Smooth muscle cell (in vitro differentiated cells): Measurements from ENCODE around the gene PES1. TPM values are rescaled to one million over a fixed set of nuclear protein-coding genes. Genes with fewer than 3 reads are reported as not detected.
"Not testable (repeated sequence)": the region's sequence is repeated elsewhere in the genome, so short reads cannot be mapped to it uniquely, and the experiment has no call there.

Experiments used
- DNase-seq: peaks from one replicate; lab custom pipeline; 2025; ENCODE audit not compliant: unreplicated experiment; lab: John Stamatoyannopoulos, UW
- H2AFZ ChIP-seq: fragments of 200-600 bp; sonication (generic); 2 replicates; pipeline ENCODE4 v1.6.0; 2016; ENCODE audit warnings: antibody characterized with exemption, low read depth, mild to moderate bottlenecking
- H3F3A ChIP-seq: fragments of 200-600 bp; sonication (generic); 2 replicates; pipeline ENCODE4 v1.6.0; 2017; ENCODE audit warnings: antibody characterized with exemption, low read depth
- H3K27ac ChIP-seq: fragments of 200-600 bp; sonication (generic); 2 replicates; pipeline ENCODE4 v1.5.1; 2016; ENCODE audit warnings: low read depth, mild to moderate bottlenecking
- H3K27me3 ChIP-seq: fragments of 200-600 bp; sonication (generic); 2 replicates; pipeline ENCODE4 v1.6.1; 2016; ENCODE audit warnings: low read depth, mild to moderate bottlenecking
- H3K36me3 ChIP-seq: fragments of 200-600 bp; sonication (generic); 2 replicates; pipeline ENCODE4 v1.5.1; 2016; ENCODE audit warnings: low read depth
- H3K4me1 ChIP-seq: fragments of 200-600 bp; sonication (generic); 2 replicates; pipeline ENCODE4 v1.5.1; 2016; ENCODE audit warnings: low read depth
- H3K4me2 ChIP-seq: fragments of 200-600 bp; sonication (generic); 2 replicates; pipeline ENCODE4 v1.6.0; 2016; ENCODE audit warnings: mild to moderate bottlenecking
- H3K4me3 ChIP-seq: fragments of 200-600 bp; sonication (generic); 2 replicates; pipeline ENCODE4 v1.5.1; 2016; ENCODE audit warnings: mild to moderate bottlenecking
- H3K79me2 ChIP-seq: fragments of 200-600 bp; sonication (generic); 2 replicates; pipeline ENCODE4 v1.6.0; 2016; ENCODE audit warnings: low read depth, mild to moderate bottlenecking
- H3K9ac ChIP-seq: fragments of 200-600 bp; sonication (generic); 2 replicates; pipeline ENCODE4 v1.6.0; 2016; ENCODE audit warnings: low read depth
- H3K9me3 ChIP-seq: fragments of 200-600 bp; sonication (generic); replicated peaks from 2 replicates; pipeline ENCODE4 v1.5.1; 2016; ENCODE audit warnings: low read depth
- H4K20me1 ChIP-seq: fragments of 200-600 bp; sonication (generic); 2 replicates; pipeline ENCODE4 v1.6.0; 2016; ENCODE audit warnings: low read depth
- WGBS: methylation state at CpG from one replicate; pipeline ENCODE4 v1.1.7; 2016; ENCODE audit warnings: low lambda C conversion rate; 5-methylcytosine and 5-hydroxymethylcytosine counted together
- polyA plus RNA-seq: library from polyadenylated mRNA; unstranded; fragments of >200 nt; fragmentation: Nextera tagmentation; extraction: Ambion mirVana; gene quantifications from 2 replicates; pipeline ENCODE4 v1.2.1, GENCODE V29; 2016
- total RNA-seq: library from RNA; depleted of rRNA; stranded (reverse); fragments of >200 nt; gene quantifications from 2 replicates; pipeline ENCODE4 v1.2.3, GENCODE V29; 2014
- TF ChIP-seq, protein P1 (sequence below): fragments of 200-600 bp; sonication (generic); IDR thresholded peaks from 2 replicates; pipeline ENCODE4 v1.5.1; 2017; ENCODE audit warnings: borderline replicate concordance, mild to moderate bottlenecking, antibody characterized with exemption; ENCODE audit not compliant: insufficient read depth, poor library complexity, severe bottlenecking

PES1 gene
- total and polyA plus RNA-seq, 2 experiments from 2014 or later: 35.6 to 59.4 TPM

DNA sequence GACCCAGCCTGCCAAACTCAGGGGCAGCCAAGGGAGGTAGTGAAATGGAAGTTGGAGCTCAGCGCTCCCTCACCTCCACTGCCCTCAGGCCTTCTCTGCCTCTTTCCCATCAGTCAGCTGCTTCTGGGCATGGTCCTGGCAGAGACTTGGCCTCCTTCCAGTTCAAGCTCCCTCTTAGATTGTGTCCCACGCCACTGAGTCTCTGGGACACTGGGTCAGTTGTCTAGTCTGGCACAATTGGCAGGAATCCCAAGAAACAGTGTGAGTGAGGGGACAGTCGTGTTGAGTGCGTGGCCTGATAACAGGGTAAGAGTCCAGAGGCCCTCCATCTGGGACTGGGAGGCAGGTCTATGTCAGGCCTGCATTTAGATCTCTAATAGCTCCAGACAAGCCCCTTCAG lies 36.8 kb upstream of the PES1 start:
- H3K4me1 ChIP-seq: no peaks in the 10 kb centered on the region
- no peaks in the 10 kb centered on the region for H3F3A ChIP-seq
- H4K20me1 ChIP-seq: no peaks in the 10 kb centered on the region
- TF ChIP-seq, protein P1, sequence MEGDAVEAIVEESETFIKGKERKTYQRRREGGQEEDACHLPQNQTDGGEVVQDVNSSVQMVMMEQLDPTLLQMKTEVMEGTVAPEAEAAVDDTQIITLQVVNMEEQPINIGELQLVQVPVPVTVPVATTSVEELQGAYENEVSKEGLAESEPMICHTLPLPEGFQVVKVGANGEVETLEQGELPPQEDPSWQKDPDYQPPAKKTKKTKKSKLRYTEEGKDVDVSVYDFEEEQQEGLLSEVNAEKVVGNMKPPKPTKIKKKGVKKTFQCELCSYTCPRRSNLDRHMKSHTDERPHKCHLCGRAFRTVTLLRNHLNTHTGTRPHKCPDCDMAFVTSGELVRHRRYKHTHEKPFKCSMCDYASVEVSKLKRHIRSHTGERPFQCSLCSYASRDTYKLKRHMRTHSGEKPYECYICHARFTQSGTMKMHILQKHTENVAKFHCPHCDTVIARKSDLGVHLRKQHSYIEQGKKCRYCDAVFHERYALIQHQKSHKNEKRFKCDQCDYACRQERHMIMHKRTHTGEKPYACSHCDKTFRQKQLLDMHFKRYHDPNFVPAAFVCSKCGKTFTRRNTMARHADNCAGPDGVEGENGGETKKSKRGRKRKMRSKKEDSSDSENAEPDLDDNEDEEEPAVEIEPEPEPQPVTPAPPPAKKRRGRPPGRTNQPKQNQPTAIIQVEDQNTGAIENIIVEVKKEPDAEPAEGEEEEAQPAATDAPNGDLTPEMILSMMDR: no peak
- H3K79me2 ChIP-seq: no peaks in the 10 kb centered on the region
- no peak overlapping the region for H2AFZ ChIP-seq
- H3K4me3 ChIP-seq: no peak overlapping the region
- no peak overlapping the region for H3K4me2 ChIP-seq
- H3K9me3 ChIP-seq: no peaks in the 10 kb centered on the region
- no peak overlapping the region for H3K9ac ChIP-seq
- no peak for DNase-seq
- 75% methylated on average over 4 of the region's 4 CpGs for WGBS
- H3K27me3 ChIP-seq: no peaks in the 10 kb centered on the region
- no peaks in the 10 kb centered on the region for H3K36me3 ChIP-seq
- no peak overlapping the region for H3K27ac ChIP-seq

DNA sequence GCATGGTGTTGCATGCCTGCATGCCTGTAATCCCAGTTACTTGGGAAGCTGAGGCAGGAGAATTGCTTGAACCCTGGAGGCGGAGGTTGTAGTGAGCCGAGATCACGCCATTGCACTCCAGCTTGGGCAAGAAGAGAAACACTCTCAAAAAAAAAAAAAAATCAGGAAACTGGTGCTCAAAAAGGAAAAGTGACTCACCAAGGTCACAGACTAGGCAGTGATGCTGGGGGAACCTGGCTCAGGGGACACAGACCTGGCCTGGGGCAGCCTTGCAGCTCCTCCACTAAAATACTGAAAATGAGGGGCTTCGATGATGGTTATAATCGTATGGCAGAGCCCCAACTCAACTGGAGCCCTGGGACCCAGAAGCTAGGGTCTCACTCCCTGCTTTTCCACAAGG lies 35.8 kb upstream of the PES1 start:
- no peak overlapping the region for H3K27ac ChIP-seq
- H3K9me3 ChIP-seq: no peaks in the 10 kb centered on the region
- no peaks in the 10 kb centered on the region for H4K20me1 ChIP-seq
- H3F3A ChIP-seq: no peaks in the 10 kb centered on the region
- TF ChIP-seq, protein P1: no peak
- WGBS: 93% methylated on average over 5 of the region's 5 CpGs
- H2AFZ ChIP-seq: no peak overlapping the region
- no peak overlapping the region for H3K4me3 ChIP-seq
- H3K4me2 ChIP-seq: no peak overlapping the region
- H3K27me3 ChIP-seq: no peaks in the 10 kb centered on the region
- H3K36me3 ChIP-seq: no peaks in the 10 kb centered on the region
- H3K4me1 ChIP-seq: no peaks in the 10 kb centered on the region
- no peaks in the 10 kb centered on the region for H3K79me2 ChIP-seq
- H3K9ac ChIP-seq: no peak overlapping the region
- DNase-seq: no peak

DNA sequence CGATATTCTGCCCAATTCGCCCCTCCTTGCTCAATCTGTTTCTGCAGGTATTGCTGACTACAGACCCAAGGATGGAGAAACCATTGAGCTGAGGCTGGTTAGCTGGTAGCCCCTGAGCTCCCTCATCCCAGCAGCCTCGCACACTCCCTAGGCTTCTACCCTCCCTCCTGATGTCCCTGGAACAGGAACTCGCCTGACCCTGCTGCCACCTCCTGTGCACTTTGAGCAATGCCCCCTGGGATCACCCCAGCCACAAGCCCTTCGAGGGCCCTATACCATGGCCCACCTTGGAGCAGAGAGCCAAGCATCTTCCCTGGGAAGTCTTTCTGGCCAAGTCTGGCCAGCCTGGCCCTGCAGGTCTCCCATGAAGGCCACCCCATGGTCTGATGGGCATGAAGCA lies 34.7 kb upstream of the PES1 start:
- H3K27me3 ChIP-seq: no peaks in the 10 kb centered on the region
- H3K79me2 ChIP-seq: no peaks in the 10 kb centered on the region
- TF ChIP-seq, protein P1: no peak
- H3K9me3 ChIP-seq: no peaks in the 10 kb centered on the region
- no peak overlapping the region for H3K4me2 ChIP-seq
- no peaks in the 10 kb centered on the region for H3K36me3 ChIP-seq
- H3K4me1 ChIP-seq: no peaks in the 10 kb centered on the region
- no peak overlapping the region for H3K27ac ChIP-seq
- no peak for DNase-seq
- H4K20me1 ChIP-seq: no peaks in the 10 kb centered on the region
- no peak overlapping the region for H3K4me3 ChIP-seq
- no peak overlapping the region for H2AFZ ChIP-seq
- WGBS: 81% methylated on average over 5 of the region's 5 CpGs
- no peak overlapping the region for H3K9ac ChIP-seq
- H3F3A ChIP-seq: no peaks in the 10 kb centered on the region

DNA sequence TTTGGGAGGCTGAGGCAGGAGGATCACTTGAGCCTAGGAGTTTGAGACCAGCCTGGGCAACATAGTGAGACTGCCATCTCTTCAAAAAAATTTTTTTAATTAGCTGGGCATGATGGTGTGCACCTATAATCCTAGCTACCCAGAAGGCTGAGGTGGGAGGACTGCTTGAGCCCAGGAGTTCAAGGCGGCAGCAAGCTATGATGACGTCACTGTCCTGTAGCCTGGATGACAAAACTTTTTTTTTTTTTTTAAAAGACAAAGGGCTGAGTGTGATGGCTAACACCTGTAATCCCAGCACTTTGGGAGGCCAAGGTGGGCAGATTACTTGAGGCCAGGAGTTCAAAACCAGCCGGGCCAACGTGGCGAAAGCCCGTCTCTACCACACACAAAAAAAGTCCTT lies 28.2 kb upstream of the PES1 start:
- not testable (repeated sequence) for DNase-seq, H3K4me3 ChIP-seq, H3K4me2 ChIP-seq, H3K36me3 ChIP-seq, H3K9me3 ChIP-seq, H3K27ac ChIP-seq, H3K9ac ChIP-seq, H3F3A ChIP-seq, H3K79me2 ChIP-seq, H3K4me1 ChIP-seq, H4K20me1 ChIP-seq, H3K27me3 ChIP-seq, H2AFZ ChIP-seq
- 97% methylated on average over 6 of the region's 6 CpGs for WGBS
